HG02973 (cell line): ENCODE measurements around the gene TWF2.
"Not testable (repeated sequence)": the region's sequence is repeated elsewhere in the genome, so short reads cannot be mapped to it uniquely, and the experiment has no call there.

Experiments used
- ATAC-seq: cut with Tn5 transposase; IDR thresholded peaks from one replicate; pipeline ENCODE4 v1.9.1; 2021; ENCODE audit warnings: moderate library complexity; ENCODE audit not compliant: unreplicated experiment

TWF2 gene

GRCh38 chr3:52238761-52239701 lies at the start of gene TWF2:
TSS of gene TWF2 (minus strand) at chr3:52239158. CDS start at chr3:52239016, 142 bp downstream.
- ATAC-seq = peak; percentile 56

GRCh38 chr3:52288674-52289073 lies 49.7 kb upstream of the TWF2 start:
- no peak for ATAC-seq

GRCh38 chr3:52286777-52287110 lies 47.8 kb upstream of the TWF2 start:
- no peak for ATAC-seq

GRCh38 chr3:52284051-52284450 lies 45.1 kb upstream of the TWF2 start:
- ATAC-seq = not testable (repeated sequence)

- ATAC-seq = no peak
Observed at GRCh38 chr3:52283306-52283705, 44.3 kb upstream of the TWF2 start.

GRCh38 chr3:52281981-52282801 lies 43.2 kb upstream of the TWF2 start:
- no peak for ATAC-seq

GRCh38 chr3:52280050-52280461 lies 41.1 kb upstream of the TWF2 start:
- ATAC-seq = no peak

GRCh38 chr3:52279596-52279995 lies 40.6 kb upstream of the TWF2 start:
- no peak for ATAC-seq

- peak; percentile 75 for ATAC-seq
Observed at GRCh38 chr3:52278510-52279069, 39.6 kb upstream of the TWF2 start, which contains the start of gene WDR82. TSS of gene WDR82 (minus strand) at chr3:52278649. CDS start at chr3:52278361, 288 bp downstream.

- peak; percentile 40 for ATAC-seq
Observed at GRCh38 chr3:52277972-52278509, 39.1 kb upstream of the TWF2 start.

- no peak for ATAC-seq
Observed at GRCh38 chr3:52277071-52277964, 38.4 kb upstream of the TWF2 start.

GRCh38 chr3:52274781-52275180 lies 35.8 kb upstream of the TWF2 start:
- not testable (repeated sequence) for ATAC-seq

- no peak for ATAC-seq
Observed at GRCh38 chr3:52272831-52273230, 33.9 kb upstream of the TWF2 start.

- not testable (repeated sequence) for ATAC-seq
Observed at GRCh38 chr3:52272172-52272571, 33.2 kb upstream of the TWF2 start.

GRCh38 chr3:52270252-52270754 lies 31.3 kb upstream of the TWF2 start:
- ATAC-seq = no peak

- no peak for ATAC-seq
Observed at GRCh38 chr3:52269776-52270175, 30.8 kb upstream of the TWF2 start.

GRCh38 chr3:52268036-52268435 lies 29.1 kb upstream of the TWF2 start:
- no peak for ATAC-seq

- no peak for ATAC-seq
Observed at GRCh38 chr3:52265387-52265786, 26.4 kb upstream of the TWF2 start.

GRCh38 chr3:52262447-52262846 lies 23.5 kb upstream of the TWF2 start:
- no peak for ATAC-seq

- ATAC-seq = no peak
Observed at GRCh38 chr3:52259448-52259847, 20.5 kb upstream of the TWF2 start.
